ENCODE results near the gene PHLDA3. TPM values are rescaled to one million over a fixed set of nuclear protein-coding genes. Genes with fewer than 3 reads are reported as not detected.

Gene PHLDA3
- total RNA-seq, 1 donor from 2014 or later, result 50.6 TPM

DNA sequence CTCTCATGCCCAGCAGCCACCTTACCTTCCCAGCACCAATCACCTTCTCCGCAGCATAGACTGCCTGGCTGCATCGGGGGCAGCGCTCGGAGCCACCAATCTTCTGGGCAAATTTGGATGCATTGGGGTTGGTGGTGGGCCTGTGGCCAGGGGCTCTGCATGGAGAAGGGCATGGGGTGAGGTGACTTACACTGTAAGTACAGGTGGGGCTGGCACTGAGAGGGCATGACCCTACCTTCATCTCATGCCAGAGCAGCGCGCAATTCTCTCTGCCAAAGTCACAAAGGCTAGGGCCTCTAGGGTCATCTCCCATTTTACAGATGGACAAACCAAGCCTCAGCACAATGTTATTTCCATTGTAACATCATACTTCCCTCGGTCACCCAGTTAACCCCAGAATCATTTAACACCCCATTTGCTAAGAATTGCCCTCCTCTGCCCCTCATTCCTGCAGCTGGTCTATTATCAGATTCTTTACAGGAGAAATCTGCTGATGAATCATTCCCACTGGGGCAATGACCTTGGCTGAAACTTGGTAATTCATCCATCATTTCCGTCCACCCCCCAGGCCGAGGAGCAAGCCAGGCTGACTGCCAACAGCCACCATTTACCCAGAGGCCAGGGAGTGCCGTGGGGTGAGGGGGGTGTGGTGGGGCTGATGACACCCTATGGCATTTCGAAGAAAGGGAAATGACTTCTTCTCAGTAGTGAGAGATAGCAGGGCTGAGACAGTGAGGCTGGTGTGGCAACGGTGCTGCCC, 20.0 kb upstream of the PHLDA3 start:
- Mint-ChIP-seq H3K27me3 (ENCODE audit: unreplicated experiment) (no peaks in the 10 kb centered on the region), H3K4me1 (ENCODE audit: unreplicated experiment) (peaks cover 63% of the 10 kb centered on the region), H3K9me3 (ENCODE audit: unreplicated experiment) (no peaks in the 10 kb centered on the region), H3K4me3 (ENCODE audit: unreplicated experiment) (no peak overlapping the region), H3K27ac (ENCODE audit: unreplicated experiment) (peak overlapping the region; percentile 80), H3K36me3 (ENCODE audit: unreplicated experiment) (no peaks in the 10 kb centered on the region)
- peak; percentile 89 for DNase-seq (ENCODE audit: extremely low spot score, unreplicated experiment)
- TF ChIP-seq, protein P1, sequence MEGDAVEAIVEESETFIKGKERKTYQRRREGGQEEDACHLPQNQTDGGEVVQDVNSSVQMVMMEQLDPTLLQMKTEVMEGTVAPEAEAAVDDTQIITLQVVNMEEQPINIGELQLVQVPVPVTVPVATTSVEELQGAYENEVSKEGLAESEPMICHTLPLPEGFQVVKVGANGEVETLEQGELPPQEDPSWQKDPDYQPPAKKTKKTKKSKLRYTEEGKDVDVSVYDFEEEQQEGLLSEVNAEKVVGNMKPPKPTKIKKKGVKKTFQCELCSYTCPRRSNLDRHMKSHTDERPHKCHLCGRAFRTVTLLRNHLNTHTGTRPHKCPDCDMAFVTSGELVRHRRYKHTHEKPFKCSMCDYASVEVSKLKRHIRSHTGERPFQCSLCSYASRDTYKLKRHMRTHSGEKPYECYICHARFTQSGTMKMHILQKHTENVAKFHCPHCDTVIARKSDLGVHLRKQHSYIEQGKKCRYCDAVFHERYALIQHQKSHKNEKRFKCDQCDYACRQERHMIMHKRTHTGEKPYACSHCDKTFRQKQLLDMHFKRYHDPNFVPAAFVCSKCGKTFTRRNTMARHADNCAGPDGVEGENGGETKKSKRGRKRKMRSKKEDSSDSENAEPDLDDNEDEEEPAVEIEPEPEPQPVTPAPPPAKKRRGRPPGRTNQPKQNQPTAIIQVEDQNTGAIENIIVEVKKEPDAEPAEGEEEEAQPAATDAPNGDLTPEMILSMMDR (IDR thresholded peaks at IDR 0.05), result no peak

DNA sequence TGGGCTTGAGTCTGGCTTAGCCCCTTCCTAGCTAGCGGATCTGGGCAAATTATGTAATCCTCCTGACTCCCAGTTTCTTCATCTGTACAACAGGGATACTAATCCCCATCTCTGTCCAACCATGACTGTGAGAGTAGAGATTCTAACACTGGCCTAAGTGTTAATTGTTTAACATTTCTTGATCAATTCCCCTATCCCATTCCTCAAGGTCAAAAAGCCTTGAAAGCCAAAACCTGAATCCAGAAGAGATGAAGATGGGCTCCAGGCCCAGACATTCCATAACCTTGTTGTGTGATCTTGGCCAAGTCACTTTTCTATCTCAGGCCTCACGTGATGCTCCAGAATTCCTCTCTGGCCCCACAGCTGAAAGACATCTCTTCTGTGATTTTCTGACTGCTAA, 18.8 kb upstream of the PHLDA3 start:
- Mint-ChIP-seq H3K36me3 (ENCODE audit: unreplicated experiment) (no peaks in the 10 kb centered on the region), H3K4me1 (ENCODE audit: unreplicated experiment) (peaks cover 56% of the 10 kb centered on the region), H3K27ac (ENCODE audit: unreplicated experiment) (no peak overlapping the region), H3K4me3 (ENCODE audit: unreplicated experiment) (no peak overlapping the region), H3K27me3 (ENCODE audit: unreplicated experiment) (no peaks in the 10 kb centered on the region), H3K9me3 (ENCODE audit: unreplicated experiment) (no peaks in the 10 kb centered on the region)
- TF ChIP-seq, protein P1 (IDR thresholded peaks at IDR 0.05), result no peak
- DNase-seq (ENCODE audit: extremely low spot score, unreplicated experiment), result no peak

DNA sequence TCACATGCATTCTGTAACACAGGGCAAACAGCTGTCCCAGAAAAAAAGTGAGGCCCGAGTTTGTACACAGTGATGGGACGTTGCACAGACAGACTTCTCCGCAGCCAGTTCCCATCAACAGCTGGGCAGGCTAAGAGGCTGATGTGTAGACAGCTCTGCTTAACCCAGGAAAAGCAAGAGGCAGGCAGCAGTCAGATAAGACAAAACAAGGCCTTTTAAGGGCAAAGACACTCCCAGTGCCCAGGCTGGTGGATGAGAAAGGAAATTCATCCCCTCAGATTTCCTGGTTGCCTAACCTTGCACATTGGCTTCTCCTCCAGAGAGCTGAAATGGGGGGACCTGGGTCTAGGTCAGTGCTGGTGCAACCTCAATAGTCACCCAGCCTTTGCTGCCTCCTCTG, 17.2 kb upstream of the PHLDA3 start:
- no peaks in the 10 kb centered on the region for H3K9me3 Mint-ChIP-seq (ENCODE audit: unreplicated experiment)
- DNase-seq (ENCODE audit: extremely low spot score, unreplicated experiment), result no peak
- TF ChIP-seq, protein P1 (IDR thresholded peaks at IDR 0.05), result no peak
- H3K27me3 Mint-ChIP-seq (ENCODE audit: unreplicated experiment), result no peaks in the 10 kb centered on the region
- H3K27ac Mint-ChIP-seq (ENCODE audit: unreplicated experiment), result peak overlapping the region; percentile 24
- peaks cover 53% of the 10 kb centered on the region for H3K4me1 Mint-ChIP-seq (ENCODE audit: unreplicated experiment)
- H3K4me3 Mint-ChIP-seq (ENCODE audit: unreplicated experiment), result no peak overlapping the region
- no peaks in the 10 kb centered on the region for H3K36me3 Mint-ChIP-seq (ENCODE audit: unreplicated experiment)

DNA sequence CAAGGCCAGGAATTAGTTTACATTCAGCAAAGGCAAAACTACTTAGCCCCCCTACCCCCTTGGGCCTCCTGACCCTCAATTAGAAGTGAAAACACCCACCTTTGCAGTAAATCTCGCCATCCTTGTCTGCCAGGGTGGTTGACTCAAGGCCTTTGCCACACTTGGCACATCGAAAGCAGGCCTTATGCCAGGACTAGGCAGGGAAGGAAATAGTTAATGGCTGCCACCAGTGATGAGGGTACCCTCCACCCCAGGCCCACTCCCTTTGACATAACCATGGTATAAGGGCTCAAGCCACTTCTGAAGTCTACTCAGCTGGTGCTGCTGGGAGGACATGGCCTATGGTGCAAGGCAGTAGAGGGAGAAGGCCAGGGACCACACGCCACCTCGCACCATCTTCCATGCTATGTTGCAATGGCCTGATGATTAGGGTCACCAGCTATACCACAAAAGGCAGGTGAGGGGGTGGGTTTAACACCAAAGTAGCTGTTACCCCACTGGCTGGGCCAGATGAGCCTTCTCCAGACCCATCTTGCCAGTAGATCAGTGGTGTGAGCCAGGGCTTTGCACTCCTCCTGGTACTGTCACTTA, 16.3 kb upstream of the PHLDA3 start:
- Mint-ChIP-seq H3K27me3 (ENCODE audit: unreplicated experiment) (no peaks in the 10 kb centered on the region), H3K9me3 (ENCODE audit: unreplicated experiment) (no peaks in the 10 kb centered on the region), H3K36me3 (ENCODE audit: unreplicated experiment) (no peaks in the 10 kb centered on the region), H3K4me3 (ENCODE audit: unreplicated experiment) (no peak overlapping the region), H3K27ac (ENCODE audit: unreplicated experiment) (no peak overlapping the region), H3K4me1 (ENCODE audit: unreplicated experiment) (peaks cover 51% of the 10 kb centered on the region)
- TF ChIP-seq, protein P1 (IDR thresholded peaks at IDR 0.05), result no peak
- no peak for DNase-seq (ENCODE audit: extremely low spot score, unreplicated experiment)

DNA sequence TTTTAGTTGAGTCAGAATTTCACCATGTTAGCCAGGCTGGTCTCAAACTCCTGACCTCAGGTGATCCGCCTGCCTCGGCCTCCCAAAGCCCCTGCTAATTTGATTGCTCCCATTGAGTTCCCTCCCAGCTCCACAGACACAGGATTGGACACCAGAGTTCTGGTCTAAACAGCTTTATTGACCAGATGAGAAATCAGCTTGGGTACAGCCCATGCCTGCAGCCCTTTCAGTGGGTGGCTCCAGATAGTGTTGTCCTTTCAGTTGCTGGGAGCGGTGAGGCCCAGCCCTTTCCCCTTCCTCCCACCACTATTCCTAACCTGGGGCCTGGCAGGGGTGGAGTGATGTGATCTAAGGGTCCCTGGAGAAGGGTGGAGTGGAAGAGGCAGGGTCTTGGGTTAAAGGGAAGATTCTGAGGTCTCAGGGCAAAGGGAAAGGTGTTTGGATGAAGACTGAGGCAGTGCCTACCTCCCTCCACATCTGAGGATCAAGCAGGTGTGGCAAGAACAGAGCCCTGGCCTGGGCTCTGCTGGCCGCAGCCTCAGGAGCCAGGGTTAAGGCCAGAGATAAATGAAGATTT, 14.5 kb upstream of the PHLDA3 start:
- Mint-ChIP-seq H3K4me3 (ENCODE audit: unreplicated experiment) (no peak overlapping the region), H3K36me3 (ENCODE audit: unreplicated experiment) (no peaks in the 10 kb centered on the region)
- TF ChIP-seq, protein P1 (IDR thresholded peaks at IDR 0.05), result no peak

More for the DNA sequence above, 14.5 kb upstream of the PHLDA3 start:
- Mint-ChIP-seq H3K9me3 (ENCODE audit: unreplicated experiment) (no peaks in the 10 kb centered on the region), H3K27me3 (ENCODE audit: unreplicated experiment) (no peaks in the 10 kb centered on the region), H3K4me1 (ENCODE audit: unreplicated experiment) (peaks cover 37% of the 10 kb centered on the region), H3K27ac (ENCODE audit: unreplicated experiment) (no peak overlapping the region)
- no peak for DNase-seq (ENCODE audit: extremely low spot score, unreplicated experiment)
